ENCODE measurements around the gene CD209.

DNA sequence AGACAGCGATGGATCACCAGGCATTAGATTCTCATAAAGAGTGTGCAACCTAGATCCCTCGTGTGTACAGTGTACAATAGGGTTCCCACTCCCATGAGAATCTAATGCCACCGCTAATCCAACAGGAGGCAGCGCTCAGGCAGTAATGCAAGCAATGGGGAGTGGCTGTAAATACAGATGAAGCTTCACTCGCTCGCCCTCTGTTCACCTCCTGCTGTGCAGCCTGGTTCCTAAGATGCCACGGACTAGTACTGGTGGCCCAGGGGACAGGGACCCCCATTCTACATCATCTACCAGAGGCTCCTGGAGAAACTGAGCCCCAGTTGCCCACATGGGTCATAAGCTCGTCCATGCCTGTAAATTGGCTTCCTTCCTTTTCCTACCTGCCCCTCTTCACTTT is 23.7 kb upstream of the CD209 start:
- TF ChIP-seq, protein P1, sequence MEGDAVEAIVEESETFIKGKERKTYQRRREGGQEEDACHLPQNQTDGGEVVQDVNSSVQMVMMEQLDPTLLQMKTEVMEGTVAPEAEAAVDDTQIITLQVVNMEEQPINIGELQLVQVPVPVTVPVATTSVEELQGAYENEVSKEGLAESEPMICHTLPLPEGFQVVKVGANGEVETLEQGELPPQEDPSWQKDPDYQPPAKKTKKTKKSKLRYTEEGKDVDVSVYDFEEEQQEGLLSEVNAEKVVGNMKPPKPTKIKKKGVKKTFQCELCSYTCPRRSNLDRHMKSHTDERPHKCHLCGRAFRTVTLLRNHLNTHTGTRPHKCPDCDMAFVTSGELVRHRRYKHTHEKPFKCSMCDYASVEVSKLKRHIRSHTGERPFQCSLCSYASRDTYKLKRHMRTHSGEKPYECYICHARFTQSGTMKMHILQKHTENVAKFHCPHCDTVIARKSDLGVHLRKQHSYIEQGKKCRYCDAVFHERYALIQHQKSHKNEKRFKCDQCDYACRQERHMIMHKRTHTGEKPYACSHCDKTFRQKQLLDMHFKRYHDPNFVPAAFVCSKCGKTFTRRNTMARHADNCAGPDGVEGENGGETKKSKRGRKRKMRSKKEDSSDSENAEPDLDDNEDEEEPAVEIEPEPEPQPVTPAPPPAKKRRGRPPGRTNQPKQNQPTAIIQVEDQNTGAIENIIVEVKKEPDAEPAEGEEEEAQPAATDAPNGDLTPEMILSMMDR (conservative IDR thresholded peaks at IDR 0.05; ENCODE audit: low read depth in 2 of 2), result 0 out of 4 replicates have a peak, but pooled peaks of 1 of the 2 experiments have one; percentile 7
- TF ChIP-seq EZH2 (IDR thresholded peaks at IDR 0.05; ENCODE audit: low read depth, unreplicated experiment) (no peak), POLR2AphosphoS5 (IDR thresholded peaks at IDR 0.05; ENCODE audit: low read depth) (no peak), EZH2phosphoT487 (IDR thresholded peaks at IDR 0.05; ENCODE audit: unreplicated experiment) (no peak), CREB1 (CRISPR knock-in tag; IDR thresholded peaks at IDR 0.05; ENCODE audit: low read depth) (no peak), JUNB (IDR thresholded peaks at IDR 0.05; ENCODE audit: unreplicated experiment) (no peak), STAT1 (IDR thresholded peaks at IDR 0.05; ENCODE audit: unreplicated experiment) (no peak), NANOG (IDR thresholded peaks at IDR 0.05; ENCODE audit: borderline replicate concordance) (no peak)
- TF ChIP-seq, protein P2, sequence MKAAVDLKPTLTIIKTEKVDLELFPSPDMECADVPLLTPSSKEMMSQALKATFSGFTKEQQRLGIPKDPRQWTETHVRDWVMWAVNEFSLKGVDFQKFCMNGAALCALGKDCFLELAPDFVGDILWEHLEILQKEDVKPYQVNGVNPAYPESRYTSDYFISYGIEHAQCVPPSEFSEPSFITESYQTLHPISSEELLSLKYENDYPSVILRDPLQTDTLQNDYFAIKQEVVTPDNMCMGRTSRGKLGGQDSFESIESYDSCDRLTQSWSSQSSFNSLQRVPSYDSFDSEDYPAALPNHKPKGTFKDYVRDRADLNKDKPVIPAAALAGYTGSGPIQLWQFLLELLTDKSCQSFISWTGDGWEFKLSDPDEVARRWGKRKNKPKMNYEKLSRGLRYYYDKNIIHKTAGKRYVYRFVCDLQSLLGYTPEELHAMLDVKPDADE (IDR thresholded peaks at IDR 0.05), result no peak
- TF ChIP-seq, protein P3, sequence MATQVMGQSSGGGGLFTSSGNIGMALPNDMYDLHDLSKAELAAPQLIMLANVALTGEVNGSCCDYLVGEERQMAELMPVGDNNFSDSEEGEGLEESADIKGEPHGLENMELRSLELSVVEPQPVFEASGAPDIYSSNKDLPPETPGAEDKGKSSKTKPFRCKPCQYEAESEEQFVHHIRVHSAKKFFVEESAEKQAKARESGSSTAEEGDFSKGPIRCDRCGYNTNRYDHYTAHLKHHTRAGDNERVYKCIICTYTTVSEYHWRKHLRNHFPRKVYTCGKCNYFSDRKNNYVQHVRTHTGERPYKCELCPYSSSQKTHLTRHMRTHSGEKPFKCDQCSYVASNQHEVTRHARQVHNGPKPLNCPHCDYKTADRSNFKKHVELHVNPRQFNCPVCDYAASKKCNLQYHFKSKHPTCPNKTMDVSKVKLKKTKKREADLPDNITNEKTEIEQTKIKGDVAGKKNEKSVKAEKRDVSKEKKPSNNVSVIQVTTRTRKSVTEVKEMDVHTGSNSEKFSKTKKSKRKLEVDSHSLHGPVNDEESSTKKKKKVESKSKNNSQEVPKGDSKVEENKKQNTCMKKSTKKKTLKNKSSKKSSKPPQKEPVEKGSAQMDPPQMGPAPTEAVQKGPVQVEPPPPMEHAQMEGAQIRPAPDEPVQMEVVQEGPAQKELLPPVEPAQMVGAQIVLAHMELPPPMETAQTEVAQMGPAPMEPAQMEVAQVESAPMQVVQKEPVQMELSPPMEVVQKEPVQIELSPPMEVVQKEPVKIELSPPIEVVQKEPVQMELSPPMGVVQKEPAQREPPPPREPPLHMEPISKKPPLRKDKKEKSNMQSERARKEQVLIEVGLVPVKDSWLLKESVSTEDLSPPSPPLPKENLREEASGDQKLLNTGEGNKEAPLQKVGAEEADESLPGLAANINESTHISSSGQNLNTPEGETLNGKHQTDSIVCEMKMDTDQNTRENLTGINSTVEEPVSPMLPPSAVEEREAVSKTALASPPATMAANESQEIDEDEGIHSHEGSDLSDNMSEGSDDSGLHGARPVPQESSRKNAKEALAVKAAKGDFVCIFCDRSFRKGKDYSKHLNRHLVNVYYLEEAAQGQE (IDR thresholded peaks at IDR 0.05; ENCODE audit: unreplicated experiment), result no peak

Measured in GM23338 (cell line).